ENCODE measurements around the gene ZNF12.

DNA sequence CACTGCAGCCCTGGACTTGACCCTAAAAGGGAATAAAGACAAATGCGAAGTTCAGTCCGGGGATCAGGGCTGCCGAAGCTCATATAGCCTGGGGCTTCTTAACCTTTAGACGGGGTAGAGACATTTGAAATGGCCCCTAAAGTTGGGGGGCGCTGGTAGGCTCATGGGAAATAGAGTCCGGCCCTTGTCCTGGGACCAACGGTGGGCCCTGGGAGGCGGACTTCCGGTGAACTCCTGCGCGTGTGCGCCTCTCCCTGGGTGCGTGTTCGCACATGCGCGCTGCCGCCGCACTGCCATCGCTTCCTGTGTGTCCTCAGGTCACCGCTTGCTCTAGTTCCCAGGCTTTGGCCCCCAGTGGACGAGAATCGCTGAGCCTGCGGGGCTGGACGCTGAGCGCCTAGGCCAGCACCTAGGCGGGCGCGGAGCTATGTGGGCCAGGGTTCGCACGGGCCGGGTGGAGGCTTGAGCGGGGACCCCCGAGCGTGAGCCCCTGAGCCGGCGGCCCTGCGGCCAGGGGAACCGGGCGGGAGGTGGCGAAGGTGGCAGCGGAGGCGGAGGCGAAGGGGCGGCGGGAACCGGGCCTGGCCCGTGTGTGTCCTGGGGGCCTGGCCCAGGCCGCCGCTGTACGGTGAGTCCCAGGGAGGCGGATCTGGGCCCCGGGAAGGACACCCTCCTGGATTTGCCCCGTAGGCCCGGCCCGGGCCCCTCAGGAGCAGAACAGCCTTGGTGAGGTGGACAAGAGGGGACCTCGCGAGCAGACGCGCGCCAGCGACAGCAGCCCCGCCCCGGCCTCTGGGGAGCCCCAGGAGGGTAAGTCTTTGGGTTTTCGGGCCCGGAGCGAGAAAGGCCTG, 23.0 kb upstream of the ZNF12 start:
- TF ChIP-seq, protein P1, sequence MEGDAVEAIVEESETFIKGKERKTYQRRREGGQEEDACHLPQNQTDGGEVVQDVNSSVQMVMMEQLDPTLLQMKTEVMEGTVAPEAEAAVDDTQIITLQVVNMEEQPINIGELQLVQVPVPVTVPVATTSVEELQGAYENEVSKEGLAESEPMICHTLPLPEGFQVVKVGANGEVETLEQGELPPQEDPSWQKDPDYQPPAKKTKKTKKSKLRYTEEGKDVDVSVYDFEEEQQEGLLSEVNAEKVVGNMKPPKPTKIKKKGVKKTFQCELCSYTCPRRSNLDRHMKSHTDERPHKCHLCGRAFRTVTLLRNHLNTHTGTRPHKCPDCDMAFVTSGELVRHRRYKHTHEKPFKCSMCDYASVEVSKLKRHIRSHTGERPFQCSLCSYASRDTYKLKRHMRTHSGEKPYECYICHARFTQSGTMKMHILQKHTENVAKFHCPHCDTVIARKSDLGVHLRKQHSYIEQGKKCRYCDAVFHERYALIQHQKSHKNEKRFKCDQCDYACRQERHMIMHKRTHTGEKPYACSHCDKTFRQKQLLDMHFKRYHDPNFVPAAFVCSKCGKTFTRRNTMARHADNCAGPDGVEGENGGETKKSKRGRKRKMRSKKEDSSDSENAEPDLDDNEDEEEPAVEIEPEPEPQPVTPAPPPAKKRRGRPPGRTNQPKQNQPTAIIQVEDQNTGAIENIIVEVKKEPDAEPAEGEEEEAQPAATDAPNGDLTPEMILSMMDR (conservative IDR thresholded peaks at IDR 0.05; ENCODE audit: low read length): no peak
- no peak for TF ChIP-seq EZH2phosphoT487 (IDR thresholded peaks at IDR 0.05; ENCODE audit: borderline replicate concordance, low read depth, low read length)

Data from OCI-LY7 (cell line).